TTC549 (cell line): ENCODE measurements around the gene ZNF341.

Experiments used
- FAIRE-seq: peaks from 2 replicates; lab custom pipeline; 2012; peaks lifted over from hg19 to GRCh38; lab: Jason Lieb, UNC

ZNF341 gene

GRCh38 chr20:33826270-33826897 lies 94.6 kb downstream of the ZNF341 start:
- FAIRE-seq = no peak

- no peak for FAIRE-seq
These were observed 95.3 kb downstream of the ZNF341 start for GRCh38 chr20:33827109-33827508.

GRCh38 chr20:33827634-33828325 lies 96.0 kb downstream of the ZNF341 start:
- no peak for FAIRE-seq

GRCh38 chr20:33828326-33828844 lies 96.6 kb downstream of the ZNF341 start:
- FAIRE-seq = no peak

- no peak for FAIRE-seq
These were observed 97.3 kb downstream of the ZNF341 start for GRCh38 chr20:33828967-33829560.

- no peak for FAIRE-seq
These were observed 97.8 kb downstream of the ZNF341 start for GRCh38 chr20:33829636-33830035.

GRCh38 chr20:33830371-33830770 lies 98.6 kb downstream of the ZNF341 start:
- no peak for FAIRE-seq

GRCh38 chr20:33832103-33832804 lies 100.5 kb downstream of the ZNF341 start:
- no peak for FAIRE-seq

- no peak for FAIRE-seq
These were observed 101.5 kb downstream of the ZNF341 start for GRCh38 chr20:33833333-33833732.

GRCh38 chr20:33835615-33836172 lies 103.9 kb downstream of the ZNF341 start:
- no peak for FAIRE-seq

- no peak for FAIRE-seq
These were observed 104.5 kb downstream of the ZNF341 start for GRCh38 chr20:33836277-33836676.

- FAIRE-seq = no peak
These were observed 105.5 kb downstream of the ZNF341 start for GRCh38 chr20:33837096-33837830.

- FAIRE-seq = no peak
These were observed 106.5 kb downstream of the ZNF341 start for GRCh38 chr20:33838035-33838864.

- no peak for FAIRE-seq
These were observed 107.8 kb downstream of the ZNF341 start for GRCh38 chr20:33839591-33839990.

GRCh38 chr20:33840160-33840559 lies 108.4 kb downstream of the ZNF341 start:
- FAIRE-seq = no peak

GRCh38 chr20:33840759-33841435 lies 109.1 kb downstream of the ZNF341 start:
- FAIRE-seq = no peak

GRCh38 chr20:33841436-33841799 lies 109.6 kb downstream of the ZNF341 start:
- FAIRE-seq = no peak
